HuH-7 (cell line): ENCODE results near the gene B3GALNT2.
A peak's percentile ranks its signal among the peaks of the same experiment; 100 is the strongest.

ENCODE experiments used
- DNase-seq: peaks from one replicate; pipeline ENCODE4 v3.0.0; 2011; ENCODE audit warnings: low spot score

Gene B3GALNT2

DNA sequence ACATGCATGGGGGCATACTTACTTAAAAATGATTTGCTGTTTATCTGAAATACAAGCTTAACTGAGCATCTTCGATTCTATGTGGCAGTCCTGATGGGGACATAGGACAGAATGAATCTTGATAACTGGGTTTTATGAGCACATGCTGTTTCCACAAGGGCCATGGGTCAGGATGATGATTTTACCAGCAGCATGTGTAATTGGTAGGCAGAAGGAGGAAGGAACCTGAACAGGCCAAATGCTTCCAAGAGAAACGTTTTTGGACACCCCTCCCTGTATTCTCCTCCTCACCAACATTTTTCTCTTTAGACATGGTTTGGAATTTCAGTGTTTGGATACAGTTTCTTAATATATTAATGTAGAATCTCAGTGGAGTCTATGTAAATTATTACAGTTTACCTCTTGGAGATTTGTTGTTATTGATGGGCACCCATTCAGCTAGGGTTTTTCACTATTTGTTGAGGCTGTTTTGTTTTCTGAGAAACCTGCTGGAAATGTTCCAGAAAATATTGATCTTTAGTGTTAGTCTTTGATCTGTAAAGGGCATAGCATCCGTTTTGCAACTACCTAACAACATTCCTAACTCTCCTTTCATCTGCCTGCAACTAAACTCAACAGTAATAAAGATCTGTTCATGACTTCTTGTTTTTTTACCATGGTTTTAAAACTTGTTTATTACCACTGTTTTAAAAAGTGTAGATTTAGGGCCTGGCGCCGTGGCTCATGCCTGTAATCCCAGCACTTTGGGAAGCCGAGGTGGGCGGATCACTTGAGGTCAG, 95.0 kb downstream of the B3GALNT2 start:
- peak; percentile 73 for DNase-seq

- DNase-seq, result peak; percentile 68
These were observed 95.7 kb downstream of the B3GALNT2 start for GRCh38 chr1:235408503-235408960.

DNA sequence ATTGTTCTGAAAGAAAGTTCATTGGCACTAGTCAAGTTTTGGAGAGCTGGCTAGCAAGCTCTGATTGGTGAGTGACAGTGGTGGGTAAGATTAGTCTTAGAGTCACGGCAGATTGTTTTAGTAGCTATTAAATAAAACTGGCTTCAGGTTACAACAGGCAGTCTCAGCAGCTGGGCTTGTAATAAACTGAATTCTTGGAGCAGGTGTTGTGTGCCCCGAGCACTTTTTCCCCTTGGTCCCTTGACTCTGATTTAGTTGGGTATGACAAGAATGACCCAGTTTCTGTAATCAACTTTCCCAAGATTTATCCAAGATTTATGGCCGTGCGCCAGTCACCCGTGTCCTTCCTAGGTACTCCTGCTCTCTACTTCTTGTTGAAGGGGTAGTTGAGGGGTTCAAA, 96.8 kb downstream of the B3GALNT2 start:
- DNase-seq, result no peak

- DNase-seq, result no peak
These were observed 100.1 kb downstream of the B3GALNT2 start for GRCh38 chr1:235404190-235404589.

- no peak for DNase-seq
These were observed 100.7 kb downstream of the B3GALNT2 start for GRCh38 chr1:235403593-235403992.

- DNase-seq, result no peak
These were observed 101.6 kb downstream of the B3GALNT2 start for GRCh38 chr1:235402457-235403200.

- DNase-seq, result no peak
These were observed 103.0 kb downstream of the B3GALNT2 start for GRCh38 chr1:235401251-235401650.
